Colonic mucosa (tissue), 4 donors: ENCODE results near the gene RFX4. TPM values are rescaled to one million over a fixed set of nuclear protein-coding genes. Genes with fewer than 3 reads are reported as not detected.

Experiments used
- DNase-seq: peaks from one replicate; pipeline ENCODE4 v3.0.0-alpha.2; 2020
- H3K27ac ChIP-seq: fragments of 200-600 bp; one replicate; pipeline ENCODE4 v1.8.0; 2021
- H3K27me3 ChIP-seq: fragments of 200-600 bp; one replicate; pipeline ENCODE4 v1.8.0; 2021
- H3K36me3 ChIP-seq: fragments of 200-600 bp; one replicate; pipeline ENCODE4 v1.8.0; 2021
- H3K4me1 ChIP-seq: fragments of 200-600 bp; one replicate; pipeline ENCODE4 v1.8.0; 2021; ENCODE audit warnings: mild to moderate bottlenecking
- H3K4me3 ChIP-seq: fragments of 200-600 bp; one replicate; pipeline ENCODE4 v1.8.0; 2021
- H3K9ac ChIP-seq, 2 donors: one replicate each; pipeline ENCODE4 v1.7.0; 2013; ENCODE audit warnings: control low read depth in 2 of 2, low read depth in 2 of 2, low read length in 2 of 2
- H3K9me3 ChIP-seq: fragments of 200-600 bp; one replicate; pipeline ENCODE4 v1.8.0; 2021
- intact Hi-C: fragments of 100-400 bp; cut with DNase I; formaldehyde crosslinking; loops from one replicate; pipeline ENCODE4 v1.14.1; 2022
- total RNA-seq, 2 donors: library from RNA; stranded (reverse); fragmentation: NEBNext Ultra II Directional in 1 of 2; extraction: Animal tissue kit (Norgen Biotek cat#: 25700) in 1 of 2; gene quantifications; one replicate each; pipeline ENCODE4 v1.2.1, GENCODE V29; 2021
- TF ChIP-seq, protein P1 (sequence below): fragments of 200-600 bp; IDR thresholded peaks from one replicate; pipeline ENCODE4 v1.8.0; 2022; ENCODE audit warnings: antibody characterized with exemption, mild to moderate bottlenecking
- donor health status: healthy.
- donor health status: DM: no; HTN: no; CAD: no.
- donor health status: DM: no; HTN: no; CAD: no.

Gene RFX4
- total RNA-seq, 2 donors from 2014 or later = not detected

DNA sequence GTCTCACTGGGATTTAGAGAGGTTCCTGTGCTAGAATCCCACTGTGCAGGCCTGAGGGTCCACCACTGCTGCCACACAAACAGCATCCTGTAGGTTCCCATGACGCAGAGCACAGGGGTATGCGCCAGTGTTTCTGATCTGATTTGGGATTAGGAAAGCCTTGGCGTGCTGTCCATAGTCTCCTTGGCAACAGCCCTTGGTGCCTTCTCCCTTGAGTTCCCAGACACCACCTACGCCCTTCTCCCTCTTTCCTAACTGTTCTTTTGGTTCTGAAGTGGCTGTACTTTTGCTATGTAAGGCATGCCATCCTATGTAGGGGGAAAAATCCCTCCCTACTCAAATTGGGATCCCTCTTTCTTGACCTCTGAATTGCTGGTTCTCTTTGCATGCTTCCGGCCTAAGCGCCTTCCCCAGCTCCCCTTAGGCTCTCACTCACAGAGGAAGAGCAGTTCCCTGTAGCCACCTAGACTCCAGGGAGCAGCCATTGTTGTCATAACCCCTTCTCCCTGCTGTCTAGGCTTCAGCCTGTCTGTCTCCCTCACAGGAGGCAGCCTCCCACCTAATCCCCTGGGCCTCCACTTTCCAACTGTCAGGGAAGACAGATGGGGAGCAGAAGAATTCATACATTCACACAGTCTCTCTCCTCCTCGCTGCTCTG lies 176.9 kb downstream of the RFX4 start:
- Histone ChIP-seq H3K4me3 (no peak overlapping the region), H3K9me3 (no peaks in the 10 kb centered on the region), H3K9ac (no peak overlapping the region), H3K36me3 (no peaks in the 10 kb centered on the region), H3K27me3 (no peaks in the 10 kb centered on the region), H3K27ac (no peak overlapping the region), H3K4me1 (no peaks in the 10 kb centered on the region)
- intact Hi-C loops = no loop called here
- TF ChIP-seq, protein P1, sequence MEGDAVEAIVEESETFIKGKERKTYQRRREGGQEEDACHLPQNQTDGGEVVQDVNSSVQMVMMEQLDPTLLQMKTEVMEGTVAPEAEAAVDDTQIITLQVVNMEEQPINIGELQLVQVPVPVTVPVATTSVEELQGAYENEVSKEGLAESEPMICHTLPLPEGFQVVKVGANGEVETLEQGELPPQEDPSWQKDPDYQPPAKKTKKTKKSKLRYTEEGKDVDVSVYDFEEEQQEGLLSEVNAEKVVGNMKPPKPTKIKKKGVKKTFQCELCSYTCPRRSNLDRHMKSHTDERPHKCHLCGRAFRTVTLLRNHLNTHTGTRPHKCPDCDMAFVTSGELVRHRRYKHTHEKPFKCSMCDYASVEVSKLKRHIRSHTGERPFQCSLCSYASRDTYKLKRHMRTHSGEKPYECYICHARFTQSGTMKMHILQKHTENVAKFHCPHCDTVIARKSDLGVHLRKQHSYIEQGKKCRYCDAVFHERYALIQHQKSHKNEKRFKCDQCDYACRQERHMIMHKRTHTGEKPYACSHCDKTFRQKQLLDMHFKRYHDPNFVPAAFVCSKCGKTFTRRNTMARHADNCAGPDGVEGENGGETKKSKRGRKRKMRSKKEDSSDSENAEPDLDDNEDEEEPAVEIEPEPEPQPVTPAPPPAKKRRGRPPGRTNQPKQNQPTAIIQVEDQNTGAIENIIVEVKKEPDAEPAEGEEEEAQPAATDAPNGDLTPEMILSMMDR = no peak
- no peak for DNase-seq

DNA sequence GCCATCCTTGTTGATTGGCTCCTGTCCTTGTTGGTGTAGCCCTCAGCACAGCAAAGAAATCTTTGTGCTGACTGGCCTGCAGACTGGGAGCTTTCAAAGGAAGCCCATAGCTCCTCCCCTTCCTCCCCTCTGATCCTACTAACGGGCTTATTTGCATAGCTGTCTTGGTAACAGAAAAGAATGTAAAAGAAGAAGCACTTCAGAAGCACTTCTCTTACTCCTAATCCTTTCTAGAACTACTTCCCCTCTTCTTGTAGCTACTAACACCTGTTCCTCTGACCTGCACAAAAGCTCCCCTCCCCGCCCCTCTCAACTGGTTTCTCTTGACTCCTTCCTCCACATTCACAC lies 177.4 kb downstream of the RFX4 start:
- Histone ChIP-seq H3K36me3 (no peaks in the 10 kb centered on the region), H3K9ac (no peak overlapping the region), H3K9me3 (no peaks in the 10 kb centered on the region), H3K4me3 (no peak overlapping the region), H3K27me3 (no peaks in the 10 kb centered on the region), H3K4me1 (no peaks in the 10 kb centered on the region), H3K27ac (no peak overlapping the region)
- intact Hi-C loops = no loop called here
- DNase-seq = no peak
- TF ChIP-seq, protein P1 = no peak

DNA sequence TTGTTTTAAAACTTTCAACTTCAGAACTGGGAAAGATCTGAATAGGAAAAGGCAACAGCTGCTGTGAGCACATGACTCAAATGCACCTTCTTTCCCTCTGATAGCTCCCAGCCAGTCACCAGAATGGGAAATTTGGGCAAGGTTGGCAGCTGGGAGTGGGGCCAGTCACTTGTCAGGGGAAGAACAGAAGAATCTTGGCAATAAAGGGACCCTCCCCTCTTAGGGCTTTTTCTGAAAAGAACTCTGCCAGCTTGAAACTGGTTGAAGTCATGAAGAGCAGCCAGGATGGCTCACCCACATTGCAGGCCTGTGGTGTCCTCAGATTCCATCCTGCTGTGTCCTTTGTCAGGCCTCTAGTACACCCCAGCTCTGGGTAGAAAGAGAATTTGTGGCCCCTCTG lies 181.4 kb downstream of the RFX4 start:
- no peak for DNase-seq
- no peak overlapping the region for H3K9ac ChIP-seq
- no peak overlapping the region for H3K4me3 ChIP-seq
- TF ChIP-seq, protein P1 = no peak
- no peak overlapping the region for H3K27ac ChIP-seq
- H3K4me1 ChIP-seq = no peaks in the 10 kb centered on the region
- intact Hi-C loops = no loop called here
- H3K36me3 ChIP-seq = no peaks in the 10 kb centered on the region
- H3K9me3 ChIP-seq = no peaks in the 10 kb centered on the region
- H3K27me3 ChIP-seq = no peaks in the 10 kb centered on the region

DNA sequence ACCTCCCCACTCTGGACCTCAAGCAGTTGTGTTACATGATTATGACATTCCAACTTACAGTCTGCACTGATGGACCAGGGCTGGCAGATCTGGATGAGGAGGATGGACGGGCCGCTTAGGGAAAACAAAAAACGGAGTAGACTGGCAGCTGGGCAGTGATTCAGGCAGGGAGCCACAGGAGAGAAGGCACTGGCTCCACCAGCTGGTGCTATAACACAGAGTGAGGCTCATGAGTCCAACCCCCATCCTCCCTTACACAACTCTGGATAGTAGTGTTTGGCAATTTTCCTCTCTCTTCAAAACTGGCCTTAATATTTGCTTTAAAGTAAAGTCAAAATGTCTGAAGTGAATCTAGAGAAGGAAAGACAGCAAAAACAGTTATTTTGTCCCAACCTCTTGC lies 181.9 kb downstream of the RFX4 start:
- intact Hi-C loops = no loop called here
- Histone ChIP-seq H3K4me1 (no peaks in the 10 kb centered on the region), H3K9ac (no peak overlapping the region), H3K36me3 (no peaks in the 10 kb centered on the region), H3K9me3 (no peaks in the 10 kb centered on the region), H3K4me3 (no peak overlapping the region), H3K27me3 (no peaks in the 10 kb centered on the region), H3K27ac (no peak overlapping the region)
- DNase-seq = no peak
- TF ChIP-seq, protein P1 = no peak

DNA sequence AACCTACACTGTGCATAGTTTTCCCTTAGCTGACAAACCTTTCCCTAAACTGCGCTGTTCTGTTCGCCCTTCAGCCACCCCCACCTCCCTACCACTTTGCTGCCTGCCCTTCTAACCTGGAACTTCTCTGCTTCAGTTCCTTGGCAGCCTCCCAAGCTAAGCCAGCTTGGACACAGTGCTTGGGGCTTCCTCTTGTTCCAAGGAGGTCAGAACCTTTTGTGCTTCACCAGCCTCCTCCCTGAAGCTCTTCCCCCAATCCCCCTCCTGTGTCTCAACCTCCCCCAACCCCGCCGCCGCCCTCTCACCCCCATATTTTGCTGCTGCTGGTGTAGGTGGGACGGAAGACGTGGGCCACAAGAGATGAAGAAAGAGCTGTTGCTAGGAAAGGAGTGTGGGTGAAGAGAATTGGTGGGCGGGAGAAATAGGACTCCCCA lies 183.6 kb downstream of the RFX4 start:
- H3K4me3 ChIP-seq = no peak overlapping the region
- H3K9me3 ChIP-seq = no peaks in the 10 kb centered on the region
- no peak overlapping the region for H3K27ac ChIP-seq
- H3K9ac ChIP-seq = no peak overlapping the region
- H3K4me1 ChIP-seq = no peaks in the 10 kb centered on the region
- H3K27me3 ChIP-seq = no peaks in the 10 kb centered on the region
- H3K36me3 ChIP-seq = no peaks in the 10 kb centered on the region
- intact Hi-C loops = no loop called here
- no peak for DNase-seq
- TF ChIP-seq, protein P1 = no peak
